DOHH2 (cell line): ENCODE results near the gene TSEN2.

ENCODE experiments used
- EZH2phosphoT487 ChIP-seq: fragments of 200-600 bp; sonication (generic); IDR thresholded peaks from 2 replicates; pipeline ENCODE4 v1.6.1; 2017; ENCODE audit warnings: borderline replicate concordance, mild to moderate bottlenecking, antibody characterized with exemption, low read length, moderate library complexity, mixed read lengths
- TF ChIP-seq, protein P1 (sequence below): fragments of 200-600 bp; sonication (generic); IDR thresholded peaks from one replicate; pipeline ENCODE4 v1.5.1; 2014; ENCODE audit warnings: antibody characterized with exemption, mild to moderate bottlenecking, low read depth, low read length; ENCODE audit not compliant: poor library complexity, severe bottlenecking

DNA sequence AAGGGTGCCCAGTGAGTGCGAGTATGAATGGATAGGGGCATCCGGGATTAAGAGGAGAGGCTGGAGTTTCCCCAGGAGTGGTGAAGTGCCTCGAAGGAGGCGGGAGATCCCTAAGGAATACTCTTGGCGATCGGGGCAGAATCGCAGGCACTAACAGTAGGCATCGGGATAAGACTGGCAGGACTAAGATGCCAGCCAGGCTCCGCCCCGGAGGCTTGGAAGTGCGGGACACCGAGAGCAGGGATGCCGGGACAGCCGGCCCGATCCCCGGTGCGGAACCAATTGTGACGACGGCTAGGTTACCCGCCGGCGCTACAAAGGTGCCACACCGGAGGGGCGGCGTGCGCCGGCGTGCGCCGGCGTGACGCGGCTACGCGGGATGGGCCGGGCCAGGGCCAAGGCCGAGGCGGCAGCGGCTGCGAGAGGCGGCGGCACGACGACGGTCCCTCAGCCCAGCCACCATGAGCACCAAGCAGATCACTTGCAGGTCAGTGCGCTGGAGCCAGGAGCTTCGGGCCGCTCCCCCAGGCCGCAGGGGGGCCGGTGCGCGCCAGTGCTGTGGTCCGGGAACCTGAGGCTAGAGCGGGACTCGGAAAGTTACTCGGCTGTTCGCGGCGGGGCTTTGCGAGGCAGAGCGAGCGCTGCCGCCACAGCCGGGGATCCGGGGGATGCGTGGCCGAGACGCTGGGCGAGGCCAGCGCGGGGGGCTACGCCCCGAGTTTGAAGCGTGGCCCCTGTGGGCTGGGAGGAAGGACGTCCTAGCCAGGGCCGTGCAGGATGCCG is 72.6 kb downstream of the TSEN2 start, which contains the start of gene MKRN2:
- TF ChIP-seq, protein P1, sequence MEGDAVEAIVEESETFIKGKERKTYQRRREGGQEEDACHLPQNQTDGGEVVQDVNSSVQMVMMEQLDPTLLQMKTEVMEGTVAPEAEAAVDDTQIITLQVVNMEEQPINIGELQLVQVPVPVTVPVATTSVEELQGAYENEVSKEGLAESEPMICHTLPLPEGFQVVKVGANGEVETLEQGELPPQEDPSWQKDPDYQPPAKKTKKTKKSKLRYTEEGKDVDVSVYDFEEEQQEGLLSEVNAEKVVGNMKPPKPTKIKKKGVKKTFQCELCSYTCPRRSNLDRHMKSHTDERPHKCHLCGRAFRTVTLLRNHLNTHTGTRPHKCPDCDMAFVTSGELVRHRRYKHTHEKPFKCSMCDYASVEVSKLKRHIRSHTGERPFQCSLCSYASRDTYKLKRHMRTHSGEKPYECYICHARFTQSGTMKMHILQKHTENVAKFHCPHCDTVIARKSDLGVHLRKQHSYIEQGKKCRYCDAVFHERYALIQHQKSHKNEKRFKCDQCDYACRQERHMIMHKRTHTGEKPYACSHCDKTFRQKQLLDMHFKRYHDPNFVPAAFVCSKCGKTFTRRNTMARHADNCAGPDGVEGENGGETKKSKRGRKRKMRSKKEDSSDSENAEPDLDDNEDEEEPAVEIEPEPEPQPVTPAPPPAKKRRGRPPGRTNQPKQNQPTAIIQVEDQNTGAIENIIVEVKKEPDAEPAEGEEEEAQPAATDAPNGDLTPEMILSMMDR: no peak
- TF ChIP-seq EZH2phosphoT487: no peak
